SK-N-SH (cell line): ENCODE data around the gene LPP. TPM values are rescaled to one million over a fixed set of nuclear protein-coding genes. Genes with fewer than 3 reads are reported as not detected.

Experiments used
- CTCF ChIA-PET: fragments of 300-600, 350-600 bp; formaldehyde crosslinking; extraction: SDS; loops from one replicate; lab custom pipeline; 2021; lab: Yijun Ruan, JAX
- POLR2A ChIA-PET: fragments of 350-600 bp; sonication (Branson Sonifier 250); formaldehyde crosslinking; extraction: SDS; loops from one replicate; lab custom pipeline; 2020; ENCODE audit warnings: antibody characterized with exemption, inconsistent platforms; lab: Yijun Ruan, JAX
- DNase-seq: peaks from one replicate; pipeline ENCODE4 v3.0.0; 2012
- H2AFZ ChIP-seq: fragments of 200-600 bp; sonication (generic); 2 replicates; pipeline ENCODE4 v1.8.1; 2016; ENCODE audit warnings: antibody characterized with exemption, mild to moderate bottlenecking, low read depth
- H3F3A ChIP-seq: fragments of 200-600 bp; sonication (generic); replicated peaks from 2 replicates; pipeline ENCODE3; 2016; ENCODE audit warnings: antibody characterized with exemption, mild to moderate bottlenecking; ENCODE audit not compliant: insufficient read depth
- H3K27ac ChIP-seq, 2 experiments: fragments of 200-500 bp in 1 of 2; fragments of 200-600 bp in 1 of 2; sonication (Bioruptor generic) in 1 of 2; sonication (generic), shearing (Covaris generic) in 1 of 2; 2 replicates each; pipeline versions ENCODE4 v1.5.1 to v1.6.1; 2014 to 2016; ENCODE audit warnings: low read depth in 2 of 2, inconsistent platforms in 1 of 2, low read length in 1 of 2, mild to moderate bottlenecking in 1 of 2, mixed read lengths in 1 of 2
- H3K27me3 ChIP-seq: fragments of 200-600 bp; sonication (generic), shearing (Covaris generic); 2 replicates; pipeline ENCODE4 v1.6.1; 2016; ENCODE audit warnings: mixed run types; ENCODE audit not compliant: insufficient read depth
- H3K36me3 ChIP-seq, 2 experiments: fragments of 200-500 bp in 1 of 2; fragments of 200-600 bp in 1 of 2; sonication (Bioruptor generic) in 1 of 2; sonication (generic) in 1 of 2; replicated peaks in 1 of 2; 2 replicates each; pipeline versions ENCODE3 to v1.5.1; 2014 to 2016; ENCODE audit warnings: low read length in 1 of 2, mild to moderate bottlenecking in 1 of 2; ENCODE audit not compliant: insufficient read depth in 2 of 2, control insufficient read depth in 1 of 2
- H3K4me1 ChIP-seq, 2 experiments: fragments of 200-500 bp in 1 of 2; fragments of 200-600 bp in 1 of 2; sonication (Bioruptor generic) in 1 of 2; sonication (generic), shearing (Covaris generic) in 1 of 2; 2 replicates each; pipeline versions ENCODE4 v1.5.1 to v1.6.1; 2014 to 2016; ENCODE audit warnings: low read depth in 1 of 2, low read length in 1 of 2, mixed run types in 1 of 2; ENCODE audit not compliant: insufficient read depth in 2 of 2, control insufficient read depth in 1 of 2
- H3K4me2 ChIP-seq: fragments of 200-600 bp; sonication (generic), shearing (Covaris generic); 2 replicates; pipeline ENCODE4 v1.6.1; 2017; ENCODE audit warnings: mixed run types
- H3K4me3 ChIP-seq, 2 experiments: fragments of 200-500 bp in 1 of 2; fragments of 200-600 bp in 1 of 2; sonication (Bioruptor generic) in 1 of 2; sonication (generic), shearing (Covaris generic) in 1 of 2; 2 replicates each; pipeline versions ENCODE4 v1.5.1 to v1.8.1; 2014 to 2016; ENCODE audit warnings: low read depth in 2 of 2, inconsistent platforms in 1 of 2, low read length in 1 of 2, mild to moderate bottlenecking in 1 of 2, mixed read lengths in 1 of 2, moderate library complexity in 1 of 2
- H3K79me2 ChIP-seq: fragments of 200-600 bp; sonication (generic); 2 replicates; pipeline ENCODE4 v1.8.1; 2017; ENCODE audit warnings: mild to moderate bottlenecking; ENCODE audit not compliant: insufficient read depth
- H3K9ac ChIP-seq: fragments of 200-600 bp; sonication (generic); 2 replicates; pipeline ENCODE4 v1.6.1; 2017; ENCODE audit warnings: mixed run types
- H3K9me2 ChIP-seq: fragments of 200-600 bp; sonication (generic); 2 replicates; pipeline ENCODE4 v1.6.1; 2017; ENCODE audit warnings: mixed run types
- H3K9me3 ChIP-seq: fragments of 200-600 bp; sonication (generic); 2 replicates; pipeline ENCODE4 v1.6.1; 2017; ENCODE audit warnings: mixed run types, mild to moderate bottlenecking, moderate library complexity
- H4K20me1 ChIP-seq: fragments of 200-600 bp; sonication (generic); 2 replicates; pipeline ENCODE4 v1.6.1; 2017; ENCODE audit warnings: mild to moderate bottlenecking, mixed run types; ENCODE audit not compliant: insufficient read depth
- CHD2 ChIP-seq: fragments of 150-350 bp; IDR thresholded peaks from 2 replicates; pipeline ENCODE4 v1.6.1; 2018; ENCODE audit warnings: low read length; ENCODE audit not compliant: partially characterized antibody
- FOSL2 ChIP-seq: IDR thresholded peaks from 2 replicates; pipeline ENCODE4 v1.4.0; 2012; ENCODE audit warnings: low read depth, mild to moderate bottlenecking, moderate library complexity, borderline replicate concordance
- FOXJ3 ChIP-seq: sonication (generic); formaldehyde crosslinking; IDR thresholded peaks from 2 replicates; pipeline ENCODE4 v1.5.1; 2020; ENCODE audit warnings: mild to moderate bottlenecking, missing genetic modification reagents
- POLR2AphosphoS5 ChIP-seq: IDR thresholded peaks from 2 replicates; pipeline ENCODE4 v1.6.1; 2012; ENCODE audit warnings: low read depth, low read length
- RAD21 ChIP-seq: IDR thresholded peaks from 2 replicates; pipeline ENCODE4 v1.6.1; 2012; ENCODE audit warnings: mild to moderate bottlenecking, low read length
- TAF1 ChIP-seq: IDR thresholded peaks from 2 replicates; pipeline ENCODE4 v1.6.1; 2012; ENCODE audit warnings: low read depth, mild to moderate bottlenecking, low read length, moderate library complexity, borderline replicate concordance
- TCF12 ChIP-seq: IDR thresholded peaks from 2 replicates; pipeline ENCODE4 v1.4.0; 2012
- WGBS: methylation state at CpG from one replicate; pipeline ENCODE4 v1.1.6; 2017; ENCODE audit warnings: low lambda C conversion rate; 5-methylcytosine and 5-hydroxymethylcytosine counted together
- polyA plus RNA-seq, 3 experiments: library from polyadenylated mRNA; depleted of rRNA; stranded (reverse); fragments of >200 nt; gene quantifications; 2 replicates each; pipeline ENCODE4 v1.2.3, GENCODE V29; 2012
- TF ChIP-seq, protein P1 (sequence below): IDR thresholded peaks from 2 replicates; pipeline ENCODE4; 2012
- TF ChIP-seq, protein P2 (sequence below): IDR thresholded peaks from 2 replicates; pipeline ENCODE4 v1.4.0; 2012; ENCODE audit warnings: low read depth, borderline replicate concordance
- TF ChIP-seq, protein P3 (sequence below): fragments of 200-600 bp; sonication (generic); IDR thresholded peaks from 2 replicates; pipeline ENCODE4 v1.6.1; 2017; ENCODE audit warnings: antibody characterized with exemption, mild to moderate bottlenecking, moderate library complexity
- TF ChIP-seq, protein P4 (sequence below): IDR thresholded peaks from 2 replicates; pipeline ENCODE4 v1.4.0; 2012; ENCODE audit warnings: low read depth

Gene LPP
- polyA plus RNA-seq, 1 of the 3 experiments (the other 2 are of a cell fraction), result 6.6 TPM

DNA sequence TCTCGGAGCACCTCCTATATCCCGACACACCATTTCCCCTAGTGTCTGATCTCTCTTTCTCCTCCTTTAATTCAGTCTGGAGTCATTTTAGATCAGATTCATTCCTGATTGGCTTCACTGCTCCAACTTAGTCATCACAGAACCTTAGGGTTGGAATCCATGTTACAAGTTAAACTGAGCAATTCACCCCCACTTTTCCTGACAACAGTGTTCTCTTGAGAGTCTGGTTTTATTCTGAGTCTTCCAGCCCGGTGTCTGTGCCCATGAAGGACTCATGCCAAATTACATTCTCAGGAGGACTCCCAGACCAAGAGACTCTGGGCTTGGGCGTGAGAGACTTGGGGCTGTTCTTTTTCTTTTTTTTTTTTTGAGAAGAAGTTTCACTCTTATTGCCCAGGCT, 57.5 kb downstream of the LPP start:
- H3F3A ChIP-seq, result peaks cover 39% of the 10 kb centered on the region
- no peak overlapping the region for H2AFZ ChIP-seq
- POLR2A ChIA-PET, result no interaction called here
- H3K9me3 ChIP-seq, result no peaks in the 10 kb centered on the region
- TF ChIP-seq CHD2, result no peak
- TF ChIP-seq TCF12, result peak; percentile 15; the same call in 1 of the 2 replicates
- no peaks in the 10 kb centered on the region for H3K9me2 ChIP-seq
- CTCF ChIA-PET, result interaction anchor here (1.1 kb wide), 1 partner anchor 471 kb away, joined by 3 read pairs; no protein-coding TSS in a partner anchor
- H3K9ac ChIP-seq, result no peak overlapping the region
- H3K27ac ChIP-seq, result peak overlapping the region; percentile 0 to 81; a peak in 3 of 4 replicates
- WGBS, result 65% methylated on average over 4 of the region's 4 CpGs
- H3K36me3 ChIP-seq, result peaks cover 0 to 21% of the 10 kb centered on the region in 2 experiments
- H3K79me2 ChIP-seq, result peaks cover 90% of the 10 kb centered on the region
- DNase-seq, result no peak
- no peaks in the 10 kb centered on the region for H4K20me1 ChIP-seq
- H3K4me3 ChIP-seq, result no peak overlapping the region
- H3K27me3 ChIP-seq, result no peaks in the 10 kb centered on the region
- H3K4me2 ChIP-seq, result peak overlapping the region; percentile 58; the same call in 1 of the 2 replicates
- peaks cover 0 to 36% of the 10 kb centered on the region in 2 experiments; a peak in 3 of 4 replicates for H3K4me1 ChIP-seq

DNA sequence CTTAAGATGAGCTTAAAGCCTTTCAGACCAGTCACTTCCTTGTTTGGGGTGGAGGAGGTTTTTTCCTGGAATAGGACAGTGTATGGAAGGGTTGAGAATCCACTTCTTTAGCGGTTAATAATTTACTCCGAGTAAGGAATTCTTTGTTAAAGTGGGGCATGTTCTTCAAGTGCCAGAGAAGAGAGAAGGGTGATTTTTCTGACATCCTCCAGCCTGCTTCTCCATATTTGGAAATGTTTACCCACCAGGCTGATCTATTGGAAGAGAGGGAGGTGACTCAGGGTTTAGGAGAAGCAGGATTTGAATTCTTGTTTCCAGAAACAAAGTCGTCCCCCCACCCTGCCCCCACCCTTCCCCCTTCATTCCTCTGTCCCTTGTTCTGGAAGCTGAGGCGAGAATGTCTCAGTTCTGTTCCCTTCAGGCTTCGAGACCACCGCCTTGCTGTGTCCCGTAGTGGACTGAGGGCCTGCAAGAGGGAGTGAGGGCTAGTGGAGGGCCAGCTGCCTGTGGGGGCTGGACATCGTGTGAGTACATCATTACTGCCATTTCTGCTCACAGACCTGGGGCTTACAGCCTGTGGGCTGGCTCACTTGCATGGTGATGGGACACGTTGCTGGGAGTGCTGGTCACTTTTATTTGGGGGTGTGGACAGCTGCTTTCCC, 58.5 kb downstream of the LPP start:
- ChIA-PET CTCF (no interaction called here), POLR2A (no interaction called here)
- WGBS, result 23% methylated on average over 9 of the region's 9 CpGs
- Histone ChIP-seq H3K79me2 (peaks cover 90% of the 10 kb centered on the region), H3K27me3 (no peaks in the 10 kb centered on the region), H4K20me1 (no peaks in the 10 kb centered on the region), H3K4me2 (peak overlapping the region; percentile 58), H3K4me3 (peak overlapping the region in 1 of 2 experiments; percentile 26; a peak in 1 of 4 replicates), H3K36me3 (peaks cover 0 to 26% of the 10 kb centered on the region in 2 experiments), H3K9me3 (no peaks in the 10 kb centered on the region), H3K27ac (peak overlapping the region; percentile 56 to 81; a peak in 3 of 4 replicates), H3F3A (peaks cover 31% of the 10 kb centered on the region), H2AFZ (no peak overlapping the region), H3K4me1 (peaks cover 0 to 36% of the 10 kb centered on the region in 2 experiments; a peak in 3 of 4 replicates), H3K9ac (peak overlapping the region; percentile 45; the same call in 1 of the 2 replicates), H3K9me2 (no peaks in the 10 kb centered on the region)
- no peak for DNase-seq
- TF ChIP-seq POLR2AphosphoS5 (no peak), FOSL2 (0 out of 2 replicates have a peak, but pooled peaks have one; percentile 24)
- TF ChIP-seq, protein P1, sequence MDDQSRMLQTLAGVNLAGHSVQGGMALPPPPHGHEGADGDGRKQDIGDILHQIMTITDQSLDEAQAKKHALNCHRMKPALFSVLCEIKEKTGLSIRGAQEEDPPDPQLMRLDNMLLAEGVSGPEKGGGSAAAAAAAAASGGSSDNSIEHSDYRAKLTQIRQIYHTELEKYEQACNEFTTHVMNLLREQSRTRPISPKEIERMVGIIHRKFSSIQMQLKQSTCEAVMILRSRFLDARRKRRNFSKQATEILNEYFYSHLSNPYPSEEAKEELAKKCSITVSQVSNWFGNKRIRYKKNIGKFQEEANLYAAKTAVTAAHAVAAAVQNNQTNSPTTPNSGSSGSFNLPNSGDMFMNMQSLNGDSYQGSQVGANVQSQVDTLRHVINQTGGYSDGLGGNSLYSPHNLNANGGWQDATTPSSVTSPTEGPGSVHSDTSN, result peak; percentile 53

DNA sequence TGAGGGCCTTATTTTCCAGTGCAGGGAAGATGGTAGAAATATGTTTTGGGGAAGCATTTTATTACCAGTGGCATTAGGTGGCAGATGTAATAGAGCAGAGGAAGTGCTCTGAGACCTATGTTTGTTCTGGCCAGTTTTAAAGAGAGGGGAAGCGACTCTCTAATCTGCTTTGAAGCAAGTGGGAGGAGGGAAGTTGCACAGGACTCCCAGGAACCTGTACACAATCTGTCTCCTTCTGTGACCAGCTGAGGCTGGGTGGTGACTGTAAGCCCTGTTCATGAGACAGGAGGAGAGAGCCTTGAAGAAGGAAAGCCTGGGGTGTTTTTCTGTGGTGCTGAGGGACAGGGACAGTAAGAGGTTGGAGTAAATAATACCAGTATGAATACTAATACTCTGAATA, 60.5 kb downstream of the LPP start:
- Histone ChIP-seq H3K9ac (no peak overlapping the region), H3K9me2 (no peaks in the 10 kb centered on the region), H3K27ac (peak overlapping the region in 1 of 2 experiments; percentile 81; a peak in 1 of 4 replicates), H3K4me3 (no peak overlapping the region), H3F3A (peaks cover 20% of the 10 kb centered on the region), H3K79me2 (peaks cover 95% of the 10 kb centered on the region), H3K9me3 (no peaks in the 10 kb centered on the region), H4K20me1 (no peaks in the 10 kb centered on the region), H2AFZ (no peak overlapping the region), H3K4me2 (0 out of 2 replicates have a peak overlapping the region, but pooled peaks have one; percentile 58), H3K27me3 (no peaks in the 10 kb centered on the region), H3K36me3 (peaks cover 0 to 20% of the 10 kb centered on the region in 2 experiments), H3K4me1 (peaks cover 0 to 21% of the 10 kb centered on the region in 2 experiments; a peak in 3 of 4 replicates)
- POLR2A ChIA-PET, result interaction anchor here (0.6 kb wide), 1 partner anchor 9 kb away, joined by 5 read pairs; no protein-coding TSS in a partner anchor
- WGBS, result 67% methylated on average over 1 of the region's 1 CpG
- DNase-seq, result no peak
- CTCF ChIA-PET, result no interaction called here
- TF ChIP-seq TAF1, result no peak
- TF ChIP-seq FOXJ3 (CRISPR knock-in tag), result no peak
- no peak for TF ChIP-seq TCF12
- TF ChIP-seq, protein P2, sequence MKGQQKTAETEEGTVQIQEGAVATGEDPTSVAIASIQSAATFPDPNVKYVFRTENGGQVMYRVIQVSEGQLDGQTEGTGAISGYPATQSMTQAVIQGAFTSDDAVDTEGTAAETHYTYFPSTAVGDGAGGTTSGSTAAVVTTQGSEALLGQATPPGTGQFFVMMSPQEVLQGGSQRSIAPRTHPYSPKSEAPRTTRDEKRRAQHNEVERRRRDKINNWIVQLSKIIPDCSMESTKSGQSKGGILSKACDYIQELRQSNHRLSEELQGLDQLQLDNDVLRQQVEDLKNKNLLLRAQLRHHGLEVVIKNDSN, result no peak
- TF ChIP-seq, protein P3, sequence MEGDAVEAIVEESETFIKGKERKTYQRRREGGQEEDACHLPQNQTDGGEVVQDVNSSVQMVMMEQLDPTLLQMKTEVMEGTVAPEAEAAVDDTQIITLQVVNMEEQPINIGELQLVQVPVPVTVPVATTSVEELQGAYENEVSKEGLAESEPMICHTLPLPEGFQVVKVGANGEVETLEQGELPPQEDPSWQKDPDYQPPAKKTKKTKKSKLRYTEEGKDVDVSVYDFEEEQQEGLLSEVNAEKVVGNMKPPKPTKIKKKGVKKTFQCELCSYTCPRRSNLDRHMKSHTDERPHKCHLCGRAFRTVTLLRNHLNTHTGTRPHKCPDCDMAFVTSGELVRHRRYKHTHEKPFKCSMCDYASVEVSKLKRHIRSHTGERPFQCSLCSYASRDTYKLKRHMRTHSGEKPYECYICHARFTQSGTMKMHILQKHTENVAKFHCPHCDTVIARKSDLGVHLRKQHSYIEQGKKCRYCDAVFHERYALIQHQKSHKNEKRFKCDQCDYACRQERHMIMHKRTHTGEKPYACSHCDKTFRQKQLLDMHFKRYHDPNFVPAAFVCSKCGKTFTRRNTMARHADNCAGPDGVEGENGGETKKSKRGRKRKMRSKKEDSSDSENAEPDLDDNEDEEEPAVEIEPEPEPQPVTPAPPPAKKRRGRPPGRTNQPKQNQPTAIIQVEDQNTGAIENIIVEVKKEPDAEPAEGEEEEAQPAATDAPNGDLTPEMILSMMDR, result no peak
- TF ChIP-seq, protein P4, sequence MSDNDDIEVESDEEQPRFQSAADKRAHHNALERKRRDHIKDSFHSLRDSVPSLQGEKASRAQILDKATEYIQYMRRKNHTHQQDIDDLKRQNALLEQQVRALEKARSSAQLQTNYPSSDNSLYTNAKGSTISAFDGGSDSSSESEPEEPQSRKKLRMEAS, result no peak
- TF ChIP-seq RAD21, result no peak
